K562 (cell line): Measurements from ENCODE around the gene TTBK1. TPM values are rescaled to one million over a fixed set of nuclear protein-coding genes. Genes with fewer than 3 reads are reported as not detected.

Experiments used
- DPF2 ChIP-seq: fragments of 450-650 bp; IDR thresholded peaks from 2 replicates; pipeline ENCODE4 v1.6.1; 2016
- ETV1 ChIP-seq: fragments of 450-650 bp; conservative IDR thresholded peaks from 2 replicates; pipeline ENCODE4 v1.6.1; 2016; ENCODE audit warnings: missing genetic modification characterization, control low read depth, low read depth, missing compliant biosample characterization
- ETV5 ChIP-seq: sonication (generic); formaldehyde crosslinking; IDR thresholded peaks from 2 replicates; pipeline ENCODE4 v1.4.0; 2020; ENCODE audit warnings: low read depth, mild to moderate bottlenecking, missing genetic modification reagents
- HOXB6 ChIP-seq: fragments of 250-450 bp; sonication (Bioruptor Pico); IDR thresholded peaks from 2 replicates; pipeline ENCODE4 v1.5.1; 2022; ENCODE audit warnings: mild to moderate bottlenecking, borderline replicate concordance
- MAFK ChIP-seq: IDR thresholded peaks from 2 replicates; pipeline ENCODE4 v1.6.1; 2011; ENCODE audit warnings: low read length, improper control_type of control experiment
- MEIS2 ChIP-seq: fragments of 450-650 bp; IDR thresholded peaks from 2 replicates; pipeline ENCODE4 v1.6.1; 2014; ENCODE audit warnings: mild to moderate bottlenecking; ENCODE audit not compliant: partially characterized antibody
- SMARCB1 ChIP-seq: IDR thresholded peaks from 2 replicates; pipeline ENCODE4 v1.6.1; 2011; ENCODE audit warnings: improper control_type of control experiment, low read depth; ENCODE audit not compliant: insufficient read length
- ZHX1 ChIP-seq: fragments of 150-350 bp; conservative IDR thresholded peaks from 2 replicates; pipeline ENCODE4 v1.6.1; 2014; ENCODE audit warnings: low read length
- polyA plus RNA-seq, 8 experiments: library from polyadenylated mRNA; depleted of rRNA in 4 of 8; stranded (reverse) in 5 of 8; unstranded in 3 of 8; fragments of >200 nt; fragmentation: Nextera tagmentation in 2 of 8; fragmentation: Illumina TruSeq in 1 of 8; extraction: Ambion mirVana in 2 of 8; extraction: Trizol in 1 of 8; gene quantifications; 2 replicates each; pipeline versions ENCODE4 v1.2.1 to v1.2.3, GENCODE V29; 2011 to 2014; ENCODE audit warnings: inconsistent platforms in 1 of 8, missing spikeins in 1 of 8
- total RNA-seq, 7 experiments: library from RNA; depleted of rRNA in 6 of 7; stranded (reverse); fragments of >200 nt in 6 of 7; fragmentation: Illumina TruSeq in 2 of 7; extraction: Trizol in 2 of 7; gene quantifications; 2 replicates each; pipeline versions ENCODE4 v1.2.1 to v1.2.3, GENCODE V29; 2011 to 2021; ENCODE audit warnings: low replicate concordance in 1 of 7

The TTBK1 gene
- total and polyA plus RNA-seq, 9 of the 15 experiments (the other 6 are each of a cell fraction or from before 2014, with no cell fraction given), result not detected

GRCh38 chr6:43246301-43247113 lies 3.2 kb downstream of the TTBK1 start (continued):
- 0 out of 2 replicates have a peak, but pooled peaks have one; percentile 37 for TF ChIP-seq ZHX1
- TF ChIP-seq MEIS2, result peak; percentile 62
- TF ChIP-seq HOXB6 (CRISPR knock-in tag), result no peak
- TF ChIP-seq SMARCB1, result no peak
- 0 out of 2 replicates have a peak, but pooled peaks have one; percentile 9 for TF ChIP-seq DPF2
- TF ChIP-seq MAFK, result 0 out of 2 replicates have a peak, but pooled peaks have one; percentile 11
- TF ChIP-seq ETV5 (CRISPR knock-in tag), result no peak
- peak; percentile 69 for TF ChIP-seq ETV1 (tag)
